Smooth muscle cell (in vitro differentiated cells): ENCODE data around the gene ROBO2. TPM values are rescaled to one million over a fixed set of nuclear protein-coding genes. Genes with fewer than 3 reads are reported as not detected.

Experiments
- DNase-seq: peaks from one replicate; lab custom pipeline; 2025; ENCODE audit not compliant: unreplicated experiment; lab: John Stamatoyannopoulos, UW
- H2AFZ ChIP-seq: fragments of 200-600 bp; sonication (generic); 2 replicates; pipeline ENCODE4 v1.6.0; 2016; ENCODE audit warnings: antibody characterized with exemption, low read depth, mild to moderate bottlenecking
- H3F3A ChIP-seq: fragments of 200-600 bp; sonication (generic); 2 replicates; pipeline ENCODE4 v1.6.0; 2017; ENCODE audit warnings: antibody characterized with exemption, low read depth
- H3K27ac ChIP-seq: fragments of 200-600 bp; sonication (generic); 2 replicates; pipeline ENCODE4 v1.5.1; 2016; ENCODE audit warnings: low read depth, mild to moderate bottlenecking
- H3K27me3 ChIP-seq: fragments of 200-600 bp; sonication (generic); 2 replicates; pipeline ENCODE4 v1.6.1; 2016; ENCODE audit warnings: low read depth, mild to moderate bottlenecking
- H3K36me3 ChIP-seq: fragments of 200-600 bp; sonication (generic); 2 replicates; pipeline ENCODE4 v1.5.1; 2016; ENCODE audit warnings: low read depth
- H3K4me1 ChIP-seq: fragments of 200-600 bp; sonication (generic); 2 replicates; pipeline ENCODE4 v1.5.1; 2016; ENCODE audit warnings: low read depth
- H3K4me2 ChIP-seq: fragments of 200-600 bp; sonication (generic); 2 replicates; pipeline ENCODE4 v1.6.0; 2016; ENCODE audit warnings: mild to moderate bottlenecking
- H3K4me3 ChIP-seq: fragments of 200-600 bp; sonication (generic); 2 replicates; pipeline ENCODE4 v1.5.1; 2016; ENCODE audit warnings: mild to moderate bottlenecking
- H3K79me2 ChIP-seq: fragments of 200-600 bp; sonication (generic); 2 replicates; pipeline ENCODE4 v1.6.0; 2016; ENCODE audit warnings: low read depth, mild to moderate bottlenecking
- H3K9ac ChIP-seq: fragments of 200-600 bp; sonication (generic); 2 replicates; pipeline ENCODE4 v1.6.0; 2016; ENCODE audit warnings: low read depth
- H3K9me3 ChIP-seq: fragments of 200-600 bp; sonication (generic); replicated peaks from 2 replicates; pipeline ENCODE4 v1.5.1; 2016; ENCODE audit warnings: low read depth
- H4K20me1 ChIP-seq: fragments of 200-600 bp; sonication (generic); 2 replicates; pipeline ENCODE4 v1.6.0; 2016; ENCODE audit warnings: low read depth
- CTCF ChIP-seq: fragments of 200-600 bp; sonication (generic); IDR thresholded peaks from 2 replicates; pipeline ENCODE4 v1.5.1; 2017; ENCODE audit warnings: borderline replicate concordance, mild to moderate bottlenecking, antibody characterized with exemption; ENCODE audit not compliant: insufficient read depth, poor library complexity, severe bottlenecking
- WGBS: methylation state at CpG from one replicate; pipeline ENCODE4 v1.1.7; 2016; ENCODE audit warnings: low lambda C conversion rate; 5-methylcytosine and 5-hydroxymethylcytosine counted together
- polyA plus RNA-seq: library from polyadenylated mRNA; unstranded; fragments of >200 nt; fragmentation: Nextera tagmentation; extraction: Ambion mirVana; gene quantifications from 2 replicates; pipeline ENCODE4 v1.2.1, GENCODE V29; 2016
- total RNA-seq: library from RNA; depleted of rRNA; stranded (reverse); fragments of >200 nt; gene quantifications from 2 replicates; pipeline ENCODE4 v1.2.3, GENCODE V29; 2014

Gene ROBO2
- total and polyA plus RNA-seq, 2 experiments from 2014 or later: 23.9 to 54.4 TPM

GRCh38 chr3:77236118-77236517, 196.2 kb downstream of the ROBO2 start:
- H3K4me1 ChIP-seq: no peaks in the 10 kb centered on the region
- H3K4me2 ChIP-seq: peak overlapping the region; percentile 10
- no peak overlapping the region for H3K9ac ChIP-seq
- no peaks in the 10 kb centered on the region for H3K9me3 ChIP-seq
- H3F3A ChIP-seq: no peaks in the 10 kb centered on the region
- H2AFZ ChIP-seq: no peak overlapping the region
- H3K27me3 ChIP-seq: no peaks in the 10 kb centered on the region
- WGBS: 35% methylated on average over 7 of the region's 7 CpGs
- TF ChIP-seq CTCF: no peak
- no peak for DNase-seq
- H3K36me3 ChIP-seq: no peaks in the 10 kb centered on the region
- no peaks in the 10 kb centered on the region for H3K79me2 ChIP-seq
- H4K20me1 ChIP-seq: no peaks in the 10 kb centered on the region
- no peak overlapping the region for H3K4me3 ChIP-seq
- H3K27ac ChIP-seq: peak overlapping the region; percentile 19

- no peak for TF ChIP-seq CTCF
- no peak overlapping the region for H3K4me3 ChIP-seq
- no peaks in the 10 kb centered on the region for H3F3A ChIP-seq
- no peak for DNase-seq
- H3K4me1 ChIP-seq: no peaks in the 10 kb centered on the region
- no peak overlapping the region for H3K9ac ChIP-seq
- H2AFZ ChIP-seq: no peak overlapping the region
- no peaks in the 10 kb centered on the region for H3K9me3 ChIP-seq
- 96% methylated on average over 32 of the region's 40 CpGs for WGBS
- no peak overlapping the region for H3K4me2 ChIP-seq
- H4K20me1 ChIP-seq: no peaks in the 10 kb centered on the region
- H3K27ac ChIP-seq: no peak overlapping the region
- no peaks in the 10 kb centered on the region for H3K27me3 ChIP-seq
- H3K79me2 ChIP-seq: no peaks in the 10 kb centered on the region
- H3K36me3 ChIP-seq: no peaks in the 10 kb centered on the region
Observed at GRCh38 chr3:77240072-77240650, 200.3 kb downstream of the ROBO2 start.

GRCh38 chr3:77242371-77242770, 202.5 kb downstream of the ROBO2 start:
- Histone ChIP-seq H3K27me3 (no peaks in the 10 kb centered on the region), H3K36me3 (no peaks in the 10 kb centered on the region), H3K4me2 (peak overlapping the region; percentile 17), H3K9me3 (no peaks in the 10 kb centered on the region), H3F3A (no peaks in the 10 kb centered on the region), H3K4me3 (no peak overlapping the region), H3K79me2 (no peaks in the 10 kb centered on the region), H4K20me1 (no peaks in the 10 kb centered on the region), H2AFZ (peak overlapping the region; percentile 47), H3K4me1 (peaks cover 9% of the 10 kb centered on the region), H3K27ac (peak overlapping the region; percentile 32), H3K9ac (no peak overlapping the region)
- no peak for DNase-seq
- TF ChIP-seq CTCF: no peak
- WGBS: 53% methylated on average over 2 of the region's 2 CpGs

- no peak overlapping the region for H3K4me3 ChIP-seq
- 63% methylated on average over 3 of the region's 3 CpGs for WGBS
- no peak for TF ChIP-seq CTCF
Observed at GRCh38 chr3:77244981-77245380, 205.1 kb downstream of the ROBO2 start.

More at GRCh38 chr3:77244981-77245380, 205.1 kb downstream of the ROBO2 start:
- H3K9ac ChIP-seq: peak overlapping the region; percentile 58
- no peak for DNase-seq
- no peaks in the 10 kb centered on the region for H3K79me2 ChIP-seq
- peaks cover 2% of the 10 kb centered on the region for H3F3A ChIP-seq
- peak overlapping the region; percentile 62 for H3K4me2 ChIP-seq
- H4K20me1 ChIP-seq: no peaks in the 10 kb centered on the region
- H3K36me3 ChIP-seq: no peaks in the 10 kb centered on the region
- H3K4me1 ChIP-seq: peaks cover 9% of the 10 kb centered on the region
- H3K27ac ChIP-seq: peak overlapping the region; percentile 91
- H3K27me3 ChIP-seq: no peaks in the 10 kb centered on the region
- no peaks in the 10 kb centered on the region for H3K9me3 ChIP-seq
- H2AFZ ChIP-seq: no peak overlapping the region
